ENCODE data around the gene JUN.

JUN gene

DNA sequence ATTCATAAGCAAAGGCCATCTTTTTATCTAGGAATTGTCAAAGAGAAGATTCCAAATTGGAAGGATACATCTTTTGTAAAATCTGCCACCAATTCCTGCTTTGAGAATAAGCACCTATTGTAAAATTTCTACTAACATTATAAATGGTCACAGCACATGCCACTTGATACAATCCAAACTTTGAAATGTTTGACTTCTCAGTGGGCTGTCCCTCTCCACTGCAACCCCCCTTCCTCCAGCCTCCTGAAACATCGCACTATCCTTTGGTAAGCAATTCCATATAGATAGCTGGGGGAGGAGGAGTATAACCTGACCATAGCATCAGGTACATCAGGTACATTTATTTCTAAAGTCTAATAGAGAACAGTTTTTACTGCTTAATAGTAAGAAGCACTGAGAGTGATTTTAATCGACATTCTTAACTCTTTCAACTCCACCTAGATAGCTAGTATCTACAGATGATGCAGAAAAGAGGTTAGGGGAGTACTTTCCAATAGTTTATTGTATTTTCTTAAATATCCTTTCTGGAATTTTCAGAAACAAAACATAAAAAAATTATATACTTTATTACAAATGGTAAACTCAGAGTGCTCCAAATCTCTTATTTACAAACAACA lies 2.9 kb downstream of the JUN start:
- TF ChIP-seq, protein P1, sequence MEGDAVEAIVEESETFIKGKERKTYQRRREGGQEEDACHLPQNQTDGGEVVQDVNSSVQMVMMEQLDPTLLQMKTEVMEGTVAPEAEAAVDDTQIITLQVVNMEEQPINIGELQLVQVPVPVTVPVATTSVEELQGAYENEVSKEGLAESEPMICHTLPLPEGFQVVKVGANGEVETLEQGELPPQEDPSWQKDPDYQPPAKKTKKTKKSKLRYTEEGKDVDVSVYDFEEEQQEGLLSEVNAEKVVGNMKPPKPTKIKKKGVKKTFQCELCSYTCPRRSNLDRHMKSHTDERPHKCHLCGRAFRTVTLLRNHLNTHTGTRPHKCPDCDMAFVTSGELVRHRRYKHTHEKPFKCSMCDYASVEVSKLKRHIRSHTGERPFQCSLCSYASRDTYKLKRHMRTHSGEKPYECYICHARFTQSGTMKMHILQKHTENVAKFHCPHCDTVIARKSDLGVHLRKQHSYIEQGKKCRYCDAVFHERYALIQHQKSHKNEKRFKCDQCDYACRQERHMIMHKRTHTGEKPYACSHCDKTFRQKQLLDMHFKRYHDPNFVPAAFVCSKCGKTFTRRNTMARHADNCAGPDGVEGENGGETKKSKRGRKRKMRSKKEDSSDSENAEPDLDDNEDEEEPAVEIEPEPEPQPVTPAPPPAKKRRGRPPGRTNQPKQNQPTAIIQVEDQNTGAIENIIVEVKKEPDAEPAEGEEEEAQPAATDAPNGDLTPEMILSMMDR (IDR thresholded peaks at IDR 0.05; ENCODE audit: insufficient read depth, low read length, poor library complexity, severe bottlenecking) = no peak
- Histone ChIP-seq H3K4me3 (replicated peaks; ENCODE audit: low read depth, low read length) (peak overlapping the region; percentile 73), H3K27me3 (replicated peaks; ENCODE audit: control insufficient read depth, insufficient read depth, low read length) (no peaks in the 10 kb centered on the region), H3K36me3 (ENCODE audit: control insufficient read depth, insufficient read depth, low read length) (no peaks in the 10 kb centered on the region)
- no peak for DNase-seq (ENCODE audit: extremely low read depth, insufficient read length)

DNA sequence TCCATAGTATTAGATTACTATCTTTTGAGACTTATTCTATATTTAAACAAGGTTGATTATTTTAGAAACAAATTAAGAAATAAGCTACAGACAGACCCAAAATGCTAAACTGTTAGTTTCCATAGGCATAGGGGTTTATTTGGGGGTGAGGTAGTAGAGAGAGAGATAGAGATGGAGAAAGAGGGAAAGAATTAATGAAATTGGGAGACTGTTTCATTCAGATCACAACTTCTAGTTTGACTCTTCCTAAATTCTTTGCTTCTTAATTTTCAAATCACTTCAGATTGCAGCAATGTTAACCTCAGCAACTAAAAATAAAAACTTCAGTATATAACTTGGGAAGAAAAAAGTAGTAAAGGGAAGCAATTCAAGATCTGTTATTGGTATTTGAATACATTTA lies 3.4 kb downstream of the JUN start:
- no peaks in the 10 kb centered on the region for H3K27me3 ChIP-seq (replicated peaks; ENCODE audit: control insufficient read depth, insufficient read depth, low read length)
- H3K36me3 ChIP-seq (ENCODE audit: control insufficient read depth, insufficient read depth, low read length) = no peaks in the 10 kb centered on the region
- H3K4me3 ChIP-seq (replicated peaks; ENCODE audit: low read depth, low read length) = no peak overlapping the region
- TF ChIP-seq, protein P1 (IDR thresholded peaks at IDR 0.05; ENCODE audit: insufficient read depth, low read length, poor library complexity, severe bottlenecking) = no peak
- no peak for DNase-seq (ENCODE audit: extremely low read depth, insufficient read length)

DNA sequence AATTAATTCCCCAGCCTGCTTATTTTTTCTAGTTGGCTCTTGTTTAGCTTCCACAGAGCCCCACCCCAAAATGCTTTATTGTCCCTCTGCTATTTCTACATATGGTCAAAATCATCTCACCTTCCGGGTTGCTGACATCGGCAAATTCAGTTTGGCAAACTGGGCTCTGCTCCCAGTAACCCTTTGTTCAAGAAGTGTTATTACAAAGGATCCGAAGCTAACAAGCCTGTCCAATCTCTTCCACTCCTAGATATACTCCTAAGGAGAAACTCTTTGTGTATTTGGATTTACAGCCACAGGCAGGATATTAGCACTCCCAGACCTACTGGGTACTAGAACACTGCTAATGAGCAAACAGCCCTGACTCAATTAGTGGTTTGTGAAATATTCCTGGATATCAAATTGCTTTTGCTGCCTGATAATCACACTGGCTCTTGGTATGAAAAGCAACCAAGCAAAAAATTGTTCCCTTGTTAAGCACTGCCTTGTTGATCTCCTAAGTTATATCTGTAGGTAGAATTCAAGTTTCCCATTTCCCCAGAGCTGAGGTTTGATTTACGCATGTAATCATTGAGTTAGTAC lies 4.0 kb downstream of the JUN start:
- TF ChIP-seq, protein P1 (IDR thresholded peaks at IDR 0.05; ENCODE audit: insufficient read depth, low read length, poor library complexity, severe bottlenecking) = no peak
- Histone ChIP-seq H3K27me3 (replicated peaks; ENCODE audit: control insufficient read depth, insufficient read depth, low read length) (no peaks in the 10 kb centered on the region), H3K36me3 (ENCODE audit: control insufficient read depth, insufficient read depth, low read length) (no peaks in the 10 kb centered on the region), H3K4me3 (replicated peaks; ENCODE audit: low read depth, low read length) (no peak overlapping the region)
- no peak for DNase-seq (ENCODE audit: extremely low read depth, insufficient read length)

DNA sequence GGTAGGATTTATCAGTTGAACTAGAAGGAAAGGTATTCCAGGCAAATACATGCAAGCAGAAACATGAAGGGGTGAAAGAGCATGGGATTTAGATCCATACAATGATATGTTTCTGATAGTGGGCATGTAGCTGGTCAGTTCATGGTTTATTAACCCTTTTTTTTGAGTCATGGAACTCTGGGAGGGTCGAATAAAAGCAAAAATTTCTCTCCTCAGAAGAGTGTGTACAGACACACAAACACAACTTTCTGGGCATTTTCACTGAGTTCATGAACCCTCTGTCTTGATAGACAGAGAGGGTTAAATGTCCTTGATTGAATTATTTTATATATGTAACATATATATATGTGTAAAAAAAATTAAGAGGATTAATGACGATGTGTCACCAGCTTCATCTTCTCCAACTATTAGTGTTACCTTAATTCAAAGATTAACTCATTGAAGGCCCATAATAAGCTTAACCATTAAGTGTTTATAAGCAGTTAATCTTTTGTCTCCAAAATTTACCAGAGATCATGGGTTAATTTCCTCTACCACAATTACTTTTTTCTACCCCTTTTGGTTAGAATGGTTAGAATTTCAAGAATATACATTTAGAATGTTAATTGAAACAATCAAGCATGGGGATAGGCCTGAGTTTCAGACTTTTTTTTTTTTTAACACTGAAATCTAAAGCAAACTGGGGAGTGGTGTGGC lies 4.6 kb downstream of the JUN start:
- H3K4me3 ChIP-seq (replicated peaks; ENCODE audit: low read depth, low read length) = no peak overlapping the region
- TF ChIP-seq, protein P1 (IDR thresholded peaks at IDR 0.05; ENCODE audit: insufficient read depth, low read length, poor library complexity, severe bottlenecking) = no peak
- H3K27me3 ChIP-seq (replicated peaks; ENCODE audit: control insufficient read depth, insufficient read depth, low read length) = no peaks in the 10 kb centered on the region
- DNase-seq (ENCODE audit: extremely low read depth, insufficient read length) = no peak
- no peaks in the 10 kb centered on the region for H3K36me3 ChIP-seq (ENCODE audit: control insufficient read depth, insufficient read depth, low read length)

DNA sequence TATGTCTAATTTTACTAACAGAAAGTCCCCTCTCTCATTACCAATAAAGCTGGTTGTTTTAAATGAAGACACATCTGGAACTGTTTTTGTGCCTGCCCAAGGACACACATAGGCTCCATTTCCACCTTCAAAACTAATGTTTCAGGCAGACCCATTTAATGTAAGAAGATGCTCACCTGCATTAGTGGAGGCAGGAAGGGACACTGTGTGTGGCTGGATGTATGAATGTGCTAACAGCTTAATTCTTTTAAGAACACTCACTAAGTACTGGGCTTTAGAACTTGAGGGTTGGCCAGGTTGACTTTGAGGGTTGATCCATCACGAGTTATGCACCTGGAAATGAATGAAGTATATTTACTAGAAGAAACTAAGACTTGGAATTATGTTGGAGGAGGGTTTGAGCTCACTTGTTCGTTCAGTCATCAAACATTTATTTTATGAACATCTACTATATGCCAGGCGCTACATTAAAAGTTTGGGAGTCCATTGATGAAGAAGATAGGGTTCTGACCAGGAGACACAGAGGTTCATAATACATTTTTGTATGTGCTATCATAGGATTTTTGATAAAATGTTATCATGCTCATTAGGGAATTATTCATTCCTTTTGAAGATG lies 5.4 kb downstream of the JUN start:
- TF ChIP-seq, protein P1 (IDR thresholded peaks at IDR 0.05; ENCODE audit: insufficient read depth, low read length, poor library complexity, severe bottlenecking) = no peak
- no peaks in the 10 kb centered on the region for H3K27me3 ChIP-seq (replicated peaks; ENCODE audit: control insufficient read depth, insufficient read depth, low read length)
- no peaks in the 10 kb centered on the region for H3K36me3 ChIP-seq (ENCODE audit: control insufficient read depth, insufficient read depth, low read length)
- H3K4me3 ChIP-seq (replicated peaks; ENCODE audit: low read depth, low read length) = no peak overlapping the region
- no peak for DNase-seq (ENCODE audit: extremely low read depth, insufficient read length)

Data from GM06990 (cell line).